Measurements from ENCODE around the gene ISX.

DNA sequence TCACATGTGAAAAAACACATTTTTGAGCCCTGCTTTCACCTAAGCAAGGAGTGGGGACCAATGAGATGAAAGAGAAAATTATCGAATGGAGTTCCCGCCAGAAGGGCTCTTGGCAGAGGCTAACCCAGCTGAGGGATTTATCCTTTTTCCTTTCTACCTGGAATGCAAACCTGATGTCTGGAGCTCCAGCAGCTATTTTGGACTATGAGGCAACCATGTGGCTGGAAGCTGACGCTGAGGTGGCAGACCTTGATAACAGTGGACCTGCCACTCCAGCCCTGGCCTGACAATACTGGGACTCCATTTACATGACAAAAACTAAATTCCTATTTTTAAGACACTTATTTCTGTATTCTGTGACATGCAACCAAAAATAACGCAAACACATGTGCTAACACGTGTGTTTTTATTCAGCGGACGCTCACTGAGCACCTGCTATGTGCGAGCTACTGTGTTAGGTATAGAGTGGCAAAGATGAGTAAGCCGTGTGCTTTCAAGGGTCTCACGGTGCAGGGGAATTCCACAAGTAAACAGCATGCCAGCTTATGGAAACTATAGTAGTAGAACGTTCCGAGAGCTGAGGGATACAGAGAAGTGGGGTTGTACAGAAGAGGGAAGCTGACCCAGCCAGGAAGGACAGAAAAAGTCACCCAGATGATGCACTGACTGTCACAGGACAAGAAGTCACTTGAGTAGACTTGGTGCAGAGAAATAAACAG lies 19.1 kb upstream of the ISX start:
- no peak for TF ChIP-seq EZH2 (IDR thresholded peaks at IDR 0.05; ENCODE audit: low read length, unreplicated experiment)
- TF ChIP-seq, protein P1, sequence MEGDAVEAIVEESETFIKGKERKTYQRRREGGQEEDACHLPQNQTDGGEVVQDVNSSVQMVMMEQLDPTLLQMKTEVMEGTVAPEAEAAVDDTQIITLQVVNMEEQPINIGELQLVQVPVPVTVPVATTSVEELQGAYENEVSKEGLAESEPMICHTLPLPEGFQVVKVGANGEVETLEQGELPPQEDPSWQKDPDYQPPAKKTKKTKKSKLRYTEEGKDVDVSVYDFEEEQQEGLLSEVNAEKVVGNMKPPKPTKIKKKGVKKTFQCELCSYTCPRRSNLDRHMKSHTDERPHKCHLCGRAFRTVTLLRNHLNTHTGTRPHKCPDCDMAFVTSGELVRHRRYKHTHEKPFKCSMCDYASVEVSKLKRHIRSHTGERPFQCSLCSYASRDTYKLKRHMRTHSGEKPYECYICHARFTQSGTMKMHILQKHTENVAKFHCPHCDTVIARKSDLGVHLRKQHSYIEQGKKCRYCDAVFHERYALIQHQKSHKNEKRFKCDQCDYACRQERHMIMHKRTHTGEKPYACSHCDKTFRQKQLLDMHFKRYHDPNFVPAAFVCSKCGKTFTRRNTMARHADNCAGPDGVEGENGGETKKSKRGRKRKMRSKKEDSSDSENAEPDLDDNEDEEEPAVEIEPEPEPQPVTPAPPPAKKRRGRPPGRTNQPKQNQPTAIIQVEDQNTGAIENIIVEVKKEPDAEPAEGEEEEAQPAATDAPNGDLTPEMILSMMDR (conservative IDR thresholded peaks at IDR 0.05; ENCODE audit: low read depth, low read length), result no peak

Measured in PC-3 (cell line).